Activated CD8-positive, alpha-beta memory T cell treated with anti-CD3 and anti-CD28 coated beads for 4 hours (primary cell): ENCODE results near the gene HNRNPH3.

Experiments used
- DNase-seq, 2 donors: peaks; one replicate each; pipeline ENCODE4 v3.0.0-alpha.2; 2020; ENCODE audit warnings: low read depth in 2 of 2

Gene HNRNPH3

GRCh38 chr10:68385740-68386139, 53.9 kb downstream of the HNRNPH3 start:
- no peak for DNase-seq
